GM18519 (cell line): ENCODE data around the gene SLC4A1AP.

Experiments used
- ATAC-seq: cut with Tn5 transposase; IDR thresholded peaks from one replicate; pipeline ENCODE4 v1.9.1; 2021; ENCODE audit warnings: mild to moderate bottlenecking, moderate library complexity; ENCODE audit not compliant: unreplicated experiment, low FRiP score

The SLC4A1AP gene

DNA sequence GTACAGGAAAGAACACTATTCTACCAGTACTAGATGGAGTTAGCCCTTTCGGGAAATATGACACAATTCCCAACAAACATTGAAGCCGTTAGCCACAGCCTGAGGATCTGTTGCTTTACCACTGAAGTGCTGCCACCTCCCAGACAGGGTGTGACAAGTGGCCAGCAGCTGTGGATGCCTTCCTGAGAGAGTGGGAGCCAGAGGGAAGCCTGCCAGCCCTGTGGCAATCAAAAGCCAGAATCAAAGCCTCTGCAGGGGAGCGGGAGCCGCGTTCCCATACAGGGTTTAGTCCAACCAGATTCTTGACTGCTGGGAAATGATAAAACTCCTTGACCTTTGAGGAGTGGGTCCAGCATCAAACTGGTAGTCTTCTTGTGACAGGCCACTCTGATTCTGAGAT is 38.0 kb downstream of the SLC4A1AP start:
- no peak for ATAC-seq

DNA sequence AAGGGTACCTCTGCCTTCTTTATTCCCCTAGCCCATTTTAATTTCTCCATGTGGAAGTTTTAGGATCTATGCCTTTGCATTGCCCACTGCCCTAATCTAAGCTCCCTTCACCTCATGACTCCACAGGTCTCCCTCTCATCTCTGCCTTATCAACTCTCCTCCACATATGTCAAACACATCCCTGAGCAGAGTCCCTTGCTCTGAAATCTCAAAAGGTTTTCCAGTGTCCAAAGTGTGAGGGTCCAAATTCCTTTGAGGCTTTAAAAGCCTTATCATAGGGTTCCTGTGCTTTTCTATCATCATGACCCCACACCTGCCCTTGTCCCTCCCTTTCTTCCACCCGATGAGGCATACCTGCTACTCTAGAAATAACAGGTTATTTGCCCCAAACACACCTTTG is 38.6 kb downstream of the SLC4A1AP start:
- no peak for ATAC-seq

DNA sequence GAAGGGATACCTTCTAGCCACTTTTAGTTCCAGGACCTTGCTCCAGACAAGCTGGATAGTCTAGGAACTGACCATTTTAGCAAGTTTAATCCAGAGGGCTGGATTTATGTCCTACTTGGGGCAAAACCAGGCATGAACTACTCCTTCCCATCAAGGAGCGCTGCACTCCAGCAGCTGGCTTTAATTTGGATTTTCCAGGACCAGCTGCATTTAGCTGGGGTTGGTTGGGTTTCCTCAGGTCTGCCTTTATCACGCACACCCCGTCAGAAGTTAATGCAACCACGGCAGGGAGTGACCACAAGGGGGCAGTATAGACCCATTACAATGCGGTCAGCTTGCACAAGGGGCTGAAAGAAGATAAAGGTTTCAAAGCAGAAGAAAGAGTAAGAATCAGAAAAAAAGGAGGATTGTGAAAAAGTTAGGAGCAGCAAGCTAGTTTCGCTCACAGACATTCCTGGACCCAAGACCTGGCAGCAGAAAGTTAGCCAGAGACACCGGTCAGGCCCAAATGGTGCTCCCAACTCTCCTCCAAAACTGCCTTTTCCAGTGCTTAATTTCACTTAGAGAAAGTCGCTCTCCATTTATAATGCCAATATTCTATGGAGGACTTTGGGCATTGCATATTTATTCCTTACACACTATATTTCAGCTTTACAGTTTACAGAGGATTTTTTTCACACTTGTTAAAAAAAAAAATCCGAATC is 40.1 kb downstream of the SLC4A1AP start:
- ATAC-seq = no peak

DNA sequence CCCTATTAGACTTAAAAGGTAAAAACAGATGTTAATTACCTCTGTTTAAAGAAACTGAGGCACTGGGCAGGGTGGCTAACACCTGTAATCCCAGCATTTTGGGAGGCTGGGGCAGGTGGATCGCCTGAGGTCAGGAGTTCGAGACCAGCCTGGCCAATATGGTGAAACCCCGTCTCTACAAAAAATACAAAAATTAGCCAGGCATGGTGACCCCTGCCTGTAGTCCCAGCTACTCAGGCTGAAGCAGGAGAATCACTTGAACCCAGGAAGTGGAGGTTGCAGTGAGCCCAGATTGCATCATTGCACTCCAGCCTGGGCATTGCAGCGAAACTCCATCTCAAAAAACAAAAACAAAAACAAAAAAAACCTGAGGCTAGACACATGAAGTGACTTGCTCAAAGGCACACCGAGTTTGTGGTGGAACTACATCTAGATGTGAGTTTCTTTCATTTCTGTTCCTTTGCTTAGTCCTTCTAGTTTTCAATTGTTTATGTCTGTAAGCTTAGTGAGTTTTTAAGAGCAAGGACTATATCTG is 40.7 kb downstream of the SLC4A1AP start:
- no peak for ATAC-seq

DNA sequence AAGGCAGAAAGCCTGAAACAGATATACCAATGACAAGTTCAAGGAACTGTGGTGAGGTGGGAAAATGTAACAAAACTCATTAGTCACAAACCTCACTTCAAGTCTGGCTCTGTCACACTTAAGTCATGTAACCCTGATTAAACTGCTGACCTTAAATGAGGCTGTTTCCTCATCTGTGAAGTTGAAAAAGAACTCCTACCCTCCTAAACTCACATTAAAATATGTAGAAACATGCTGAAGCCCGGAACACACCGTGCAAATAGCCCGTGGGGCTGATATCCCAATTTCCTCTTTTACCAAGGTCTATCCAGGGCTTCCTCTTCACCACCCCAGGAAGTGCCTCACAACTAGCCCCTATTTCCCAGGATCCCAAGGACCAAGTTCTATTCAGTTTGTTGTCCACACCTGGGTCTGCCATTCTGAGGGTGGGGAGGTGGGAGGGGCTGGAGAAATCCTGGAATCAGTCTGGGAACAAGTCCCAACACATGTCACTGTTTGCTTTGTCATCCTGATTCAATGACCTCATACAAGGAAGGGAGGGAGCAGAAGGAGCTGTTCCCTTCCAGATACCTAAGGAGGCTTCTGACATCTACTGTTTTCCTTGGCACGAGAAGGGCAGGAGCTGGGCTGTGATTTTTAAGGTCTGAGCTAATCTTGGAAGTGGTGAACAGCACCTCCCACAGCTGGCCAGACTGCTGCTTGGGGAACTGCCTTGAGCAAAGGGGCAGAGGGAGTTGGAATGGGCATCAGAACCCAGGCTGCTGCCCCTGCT is 42.3 kb downstream of the SLC4A1AP start:
- no peak for ATAC-seq

DNA sequence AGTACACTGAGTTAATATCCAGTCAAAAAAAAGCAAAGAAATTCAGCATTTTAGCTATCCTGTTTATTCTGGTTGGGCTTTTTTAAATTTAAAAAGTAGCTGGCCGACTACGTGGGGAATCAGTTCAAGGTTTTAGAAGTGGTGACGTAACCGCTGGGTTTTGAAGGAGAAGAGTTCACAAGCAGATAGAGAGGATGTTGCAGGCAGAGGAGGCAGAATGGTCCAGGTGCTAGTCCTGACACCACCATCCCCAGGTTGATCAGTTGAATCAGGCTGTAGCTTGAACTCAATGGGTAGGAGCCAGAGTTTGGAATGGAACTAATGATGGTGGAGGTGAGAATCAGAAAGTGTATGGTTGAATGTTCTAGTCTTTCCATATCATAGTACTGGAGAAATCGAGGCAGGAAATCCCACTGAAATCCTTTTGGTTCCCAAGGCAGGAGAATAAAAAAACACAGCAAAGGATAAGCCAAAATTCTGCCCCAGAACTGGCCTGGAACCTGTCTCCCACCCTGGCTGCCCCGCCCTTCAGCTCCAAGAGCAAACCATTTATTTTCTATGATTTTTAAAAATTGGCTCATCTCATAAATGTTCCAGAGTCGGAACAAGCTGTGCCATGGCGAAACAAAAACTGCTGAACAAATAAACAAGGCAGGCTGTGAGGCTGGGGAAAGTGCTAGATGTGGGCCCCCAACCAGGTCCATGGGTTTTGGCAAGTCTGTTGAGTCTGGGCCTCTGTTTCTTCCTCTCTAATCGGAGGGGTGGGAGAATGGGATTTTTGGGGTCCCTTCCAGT is 44.0 kb downstream of the SLC4A1AP start:
- no peak for ATAC-seq

DNA sequence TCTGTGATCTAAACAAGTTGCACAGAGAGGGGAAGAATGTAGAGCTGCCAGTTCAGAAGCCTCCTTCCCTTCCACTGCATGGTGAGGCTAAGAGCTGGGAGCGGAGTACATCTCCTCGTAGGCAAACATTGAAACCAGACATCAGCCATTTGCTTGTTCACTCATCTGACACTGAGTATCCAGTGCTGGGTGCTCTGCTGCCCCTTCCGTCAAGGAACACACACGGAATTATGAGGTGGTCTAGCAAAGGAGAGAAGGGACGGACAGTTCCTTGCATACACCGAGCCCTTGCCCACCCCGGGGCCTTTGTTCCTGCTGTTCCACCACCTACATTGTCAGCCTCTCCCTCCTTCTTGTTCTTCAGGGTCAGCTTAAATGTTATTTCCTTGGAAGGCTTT is 44.6 kb downstream of the SLC4A1AP start:
- ATAC-seq = no peak

DNA sequence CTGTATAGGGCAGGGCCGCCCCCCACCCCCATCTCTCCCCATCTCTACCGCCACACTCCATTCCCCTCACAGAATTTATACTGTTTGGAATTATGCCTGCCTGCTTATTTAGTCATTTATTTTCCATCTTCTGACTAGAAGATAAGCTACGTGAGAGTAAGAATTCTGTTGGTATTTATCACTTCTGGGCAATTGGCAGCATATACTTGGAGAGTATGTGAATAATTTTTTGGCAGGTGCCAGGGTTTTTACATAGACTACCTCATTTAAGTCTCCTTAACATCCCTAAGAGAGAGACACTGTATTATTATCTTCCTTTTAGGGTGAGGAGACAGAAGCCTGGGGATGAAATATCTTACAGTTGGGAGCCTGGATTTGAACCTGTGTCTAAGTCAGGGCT is 45.0 kb downstream of the SLC4A1AP start:
- no peak for ATAC-seq

DNA sequence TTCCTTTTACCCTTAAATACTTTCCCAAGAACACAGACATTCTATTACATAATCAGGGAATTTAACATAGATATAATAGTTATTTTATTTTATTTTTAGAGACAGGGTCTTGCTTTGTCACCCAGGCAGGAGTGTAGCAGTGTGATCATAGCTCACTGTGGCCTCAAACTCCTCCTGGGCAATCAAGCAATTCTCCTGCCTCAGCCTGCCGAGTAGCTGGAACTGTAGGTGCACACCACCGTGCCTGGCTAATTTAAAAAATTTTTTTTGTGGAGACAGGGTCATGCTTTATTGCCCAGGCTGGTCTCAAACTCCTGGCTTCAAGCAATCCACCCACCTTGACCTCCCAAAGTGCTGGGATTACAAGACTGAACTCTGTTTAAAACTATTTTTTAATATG is 45.6 kb downstream of the SLC4A1AP start:
- ATAC-seq = no peak

DNA sequence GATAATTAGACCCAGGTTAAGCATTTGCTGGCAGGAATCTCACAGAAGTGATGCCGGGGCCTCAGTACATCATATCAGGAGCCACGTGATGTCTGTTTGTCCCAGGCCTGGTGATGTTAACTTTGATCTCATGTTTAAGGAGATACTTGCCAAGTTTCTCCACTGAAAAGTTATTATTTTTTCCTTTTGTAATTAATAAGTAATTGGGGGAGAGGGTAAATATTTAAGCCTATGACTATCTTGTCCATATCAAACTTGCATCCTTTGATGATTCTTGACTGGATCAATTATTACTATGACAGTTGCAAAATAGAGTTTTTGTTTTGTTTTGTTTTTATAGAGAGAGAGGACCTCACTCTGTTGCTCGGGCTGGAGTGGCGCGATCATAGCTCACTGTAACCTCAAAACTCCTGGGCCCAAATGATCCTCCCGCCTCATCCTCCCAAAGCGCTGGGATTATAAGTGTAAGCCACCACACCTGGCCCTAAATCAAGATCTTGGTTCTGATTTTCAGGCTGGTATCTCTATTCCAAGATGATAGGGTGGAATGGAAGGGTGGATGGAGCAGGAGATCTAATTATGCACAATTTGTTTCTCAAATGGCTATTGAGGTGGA is 46.4 kb downstream of the SLC4A1AP start:
- no peak for ATAC-seq

DNA sequence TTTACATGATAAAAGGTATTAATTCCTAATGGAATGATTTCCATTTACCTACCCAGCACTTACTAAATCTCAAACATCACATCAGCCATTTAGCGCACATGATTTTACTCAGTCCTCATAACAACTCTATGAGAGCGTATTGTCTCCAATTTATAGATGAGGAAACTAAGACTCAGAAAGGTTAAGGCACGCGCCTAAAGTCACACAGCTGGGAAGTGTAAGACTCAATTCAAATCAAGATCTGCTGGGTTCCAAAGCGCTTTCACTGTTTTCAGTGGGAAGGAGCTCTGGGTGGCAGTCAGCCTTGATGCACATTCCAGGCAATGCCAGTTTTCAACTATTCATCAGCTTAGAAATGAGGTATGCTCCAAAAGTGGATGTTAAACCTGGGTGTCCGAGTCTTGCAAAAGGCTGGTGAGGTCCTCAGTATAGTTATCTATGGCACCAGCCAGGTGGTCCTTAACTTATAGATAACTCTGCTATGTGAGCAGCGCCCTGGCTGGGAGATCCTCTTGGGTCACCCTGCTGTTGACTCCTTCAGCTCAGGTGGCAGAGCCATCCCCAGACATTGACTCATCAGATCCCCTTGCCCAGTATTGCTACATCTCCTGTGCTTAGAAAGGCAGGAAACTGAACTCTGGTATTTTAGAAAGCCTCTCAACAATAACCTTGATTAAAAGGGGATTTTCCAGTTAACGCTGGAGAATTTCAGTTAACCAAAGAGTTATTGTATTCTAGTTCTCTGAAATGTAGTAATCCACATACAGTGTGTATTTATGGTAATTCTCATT is 47.1 kb downstream of the SLC4A1AP start:
- no peak for ATAC-seq

DNA sequence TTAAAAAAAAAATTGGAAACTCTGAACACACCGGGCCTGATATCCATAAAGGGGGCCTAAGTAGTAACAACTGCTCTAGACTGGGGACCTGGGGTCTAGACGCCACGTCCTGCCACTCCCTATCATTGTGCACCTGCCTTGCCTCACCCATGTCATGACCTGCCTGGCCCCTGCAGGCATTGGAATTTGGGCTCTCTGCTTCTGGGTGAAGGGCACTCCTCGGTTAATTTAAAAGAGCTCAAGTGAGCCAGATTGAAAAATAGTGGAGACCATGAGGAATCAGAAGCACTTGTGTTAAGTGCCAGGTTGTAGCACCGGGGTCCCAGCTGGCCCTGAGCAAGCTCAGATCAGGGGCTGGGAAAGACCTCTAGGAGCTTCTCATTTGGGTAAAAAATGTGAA is 48.1 kb downstream of the SLC4A1AP start:
- no peak for ATAC-seq

DNA sequence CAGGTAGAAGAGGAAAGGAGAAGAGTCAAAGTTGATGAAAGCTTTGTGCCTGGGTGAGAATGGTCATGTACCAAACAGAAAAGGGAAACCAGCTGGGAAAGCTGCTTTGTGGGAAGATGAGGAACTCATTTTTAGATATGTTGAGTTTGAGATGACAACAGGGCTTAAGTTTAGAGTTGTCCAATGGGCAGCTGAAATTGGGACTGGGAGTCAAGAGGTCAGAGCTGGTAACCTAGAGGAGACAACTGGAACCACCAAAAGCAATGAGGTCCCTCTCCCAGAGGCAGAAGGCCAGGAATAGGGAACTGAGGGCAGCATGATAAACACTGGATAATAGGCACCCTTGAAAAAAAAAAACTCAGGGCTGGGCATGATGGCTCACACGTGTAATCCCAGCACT is 48.8 kb downstream of the SLC4A1AP start:
- no peak for ATAC-seq

DNA sequence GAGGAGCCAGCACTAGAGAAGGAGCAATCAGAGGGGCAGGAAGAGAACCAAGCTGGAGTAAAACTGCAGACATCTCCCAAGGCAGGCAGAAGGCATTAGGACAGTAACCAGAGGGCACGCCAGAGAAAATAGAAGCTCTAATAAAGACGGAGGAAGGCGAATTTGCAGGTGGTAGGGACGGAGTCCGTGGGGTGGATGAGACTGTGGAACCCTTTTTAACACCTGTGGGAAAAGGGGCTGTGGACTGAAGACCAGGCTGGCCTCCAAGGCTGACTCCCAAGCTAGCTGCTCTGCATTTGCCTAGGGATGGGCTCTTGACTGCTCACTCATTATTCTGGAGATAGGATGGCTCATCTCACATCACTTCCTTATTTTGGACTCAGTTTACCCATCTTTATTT is 49.5 kb downstream of the SLC4A1AP start:
- ATAC-seq = no peak

DNA sequence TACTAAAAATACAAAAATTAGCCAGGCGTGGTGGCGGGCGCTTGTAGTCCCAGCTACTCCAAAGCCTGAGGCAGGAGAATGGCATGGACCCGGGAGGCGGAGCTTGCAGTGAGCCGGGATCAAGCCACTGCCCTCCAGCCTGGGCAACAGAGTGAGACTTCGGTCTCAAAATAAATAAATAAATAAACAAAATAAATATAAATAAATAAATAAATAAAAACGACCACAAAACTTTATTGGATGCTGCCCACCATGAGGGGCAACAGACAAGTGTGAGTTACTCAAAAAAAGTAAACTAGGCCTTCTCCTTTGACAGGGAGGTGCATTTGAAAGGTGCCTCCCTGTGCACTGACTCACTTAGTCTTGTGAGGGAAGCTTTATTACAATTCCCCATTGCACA is 50.4 kb downstream of the SLC4A1AP start:
- no peak for ATAC-seq

DNA sequence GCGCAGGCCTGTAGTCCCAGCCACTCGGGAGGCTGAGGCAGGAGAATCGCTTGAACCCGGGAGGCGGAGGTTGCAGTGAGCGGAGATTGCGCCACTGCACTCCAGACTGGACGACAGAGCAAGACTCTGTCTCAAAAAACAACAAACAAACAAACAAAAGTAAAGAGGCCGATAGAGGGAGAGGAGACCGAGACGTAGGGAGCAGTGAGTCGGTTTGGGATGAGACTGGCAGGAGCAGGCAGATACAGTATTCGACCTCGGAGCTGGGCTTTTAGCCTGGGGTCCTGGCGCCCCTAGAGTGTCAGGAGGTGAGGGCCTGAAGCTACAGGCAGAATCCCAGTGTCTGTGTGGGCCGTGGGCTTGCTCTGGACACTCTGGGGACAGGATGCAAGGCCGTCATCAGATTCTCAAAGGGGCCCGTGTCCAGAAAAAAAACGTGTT is 51.2 kb downstream of the SLC4A1AP start:
- ATAC-seq = no peak

DNA sequence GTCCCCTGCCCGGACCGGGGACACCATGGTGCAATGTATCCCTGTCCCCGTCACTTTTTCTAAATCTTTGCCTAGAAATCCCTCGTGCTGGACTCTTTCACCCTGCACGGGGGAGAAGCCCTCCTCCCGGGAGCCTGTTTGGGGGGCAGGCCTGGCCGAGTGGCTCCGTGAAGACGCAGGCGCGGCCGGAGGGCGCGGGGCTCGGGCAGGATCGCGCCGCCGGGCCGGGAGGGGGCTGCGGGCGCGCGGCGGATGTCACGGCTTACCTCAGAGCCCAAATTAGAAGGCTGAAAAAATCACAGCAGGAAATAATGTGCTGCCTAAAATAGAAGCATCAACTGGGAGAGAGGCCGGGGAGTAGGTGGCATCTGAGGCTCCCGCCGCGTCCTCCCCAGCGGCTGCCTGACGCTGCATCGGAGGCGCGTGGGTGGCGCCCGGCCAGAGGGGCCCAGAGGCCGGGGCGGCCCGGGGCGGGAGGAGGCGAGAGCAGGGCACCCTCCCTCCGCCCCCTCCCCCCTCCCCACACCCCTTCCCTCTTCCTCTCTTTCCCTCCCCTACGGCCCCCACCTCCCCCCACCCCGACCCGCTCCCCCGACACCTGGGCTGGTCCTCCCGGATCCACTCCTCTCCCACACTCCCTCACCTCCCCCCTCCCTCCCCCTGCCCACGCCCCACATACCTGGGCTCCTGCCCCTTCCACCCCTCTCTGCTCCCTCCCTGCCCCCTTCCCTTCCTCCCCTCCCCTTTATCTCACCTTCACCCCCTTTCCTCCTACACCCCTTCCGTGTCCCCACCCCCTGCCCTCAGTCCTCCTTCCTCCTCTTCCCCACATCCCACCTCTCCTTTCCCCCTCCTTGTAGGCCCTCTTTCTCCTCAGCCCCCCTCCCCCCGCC is 51.9 kb downstream of the SLC4A1AP start:
- ATAC-seq = no peak

DNA sequence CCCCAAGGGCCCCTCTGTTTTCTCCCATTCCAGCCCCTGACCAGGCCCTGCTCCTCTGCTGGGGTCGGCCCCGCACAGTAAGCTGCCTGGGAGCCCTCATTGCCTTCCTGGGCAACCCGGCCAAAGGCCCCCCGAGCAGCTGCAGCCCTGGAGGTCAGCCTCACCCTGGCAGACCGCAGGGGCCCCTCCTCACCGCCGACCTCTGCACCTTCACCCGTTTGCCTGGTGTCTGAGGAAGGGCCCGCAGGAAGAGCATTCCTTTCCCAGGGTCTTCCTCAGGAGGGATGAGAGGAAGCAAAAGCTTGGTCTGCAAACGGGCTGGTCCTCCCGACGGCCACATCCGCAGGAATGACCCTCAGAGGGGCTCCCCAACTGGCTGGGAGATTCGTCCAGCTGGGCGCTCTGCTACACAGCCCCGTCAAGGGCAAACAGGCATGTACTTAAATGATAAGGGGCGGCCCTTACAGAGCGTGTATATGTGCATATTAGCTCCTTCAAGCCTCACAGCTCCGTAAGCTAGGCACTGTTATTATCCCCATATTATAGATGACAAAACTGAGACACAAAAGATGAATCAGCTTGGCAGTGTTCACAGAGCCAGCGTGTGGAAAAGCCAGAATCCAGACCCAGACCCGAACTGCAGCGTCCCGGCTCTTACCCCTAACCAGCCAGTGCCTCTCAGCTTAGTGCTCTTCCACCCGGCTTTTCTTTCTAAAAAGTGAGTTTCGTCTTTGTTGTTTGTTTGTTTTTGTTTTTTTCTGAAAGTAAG is 52.8 kb downstream of the SLC4A1AP start:
- no peak for ATAC-seq
